ENCODE results near the gene CNNM1. TPM values are rescaled to one million over a fixed set of nuclear protein-coding genes. Genes with fewer than 3 reads are reported as not detected.

The CNNM1 gene
- total RNA-seq, 2 donors from 2014 or later = 0.19 to 0.24 TPM

- intact Hi-C loops (cut with DNase I) = loop anchor here (10.0 kb wide), 1 partner anchor 183 kb away; no protein-coding TSS in a partner anchor
- DNase-seq (ENCODE audit: low spot score) = no peak
These were observed 102.9 kb downstream of the CNNM1 start for GRCh38 chr10:99432047-99432446.

- DNase-seq (ENCODE audit: low spot score) = no peak
- intact Hi-C loops (cut with DNase I) = loop anchor here (10.0 kb wide), 1 partner anchor 182 kb away; no protein-coding TSS in a partner anchor
These were observed 103.7 kb downstream of the CNNM1 start for GRCh38 chr10:99432881-99433280.

- no peak for DNase-seq (ENCODE audit: low spot score)
- intact Hi-C loops (cut with DNase I) = loop anchor here (10.0 kb wide), 1 partner anchor 181 kb away; no protein-coding TSS in a partner anchor
These were observed 104.3 kb downstream of the CNNM1 start for GRCh38 chr10:99433378-99434020.

- intact Hi-C loops (cut with DNase I) = loop anchor here (10.0 kb wide), 1 partner anchor 179 kb away; no protein-coding TSS in a partner anchor
- DNase-seq (ENCODE audit: low spot score) = no peak
These were observed 107.0 kb downstream of the CNNM1 start for GRCh38 chr10:99435986-99436638.

- no peak for DNase-seq (ENCODE audit: low spot score)
- intact Hi-C loops (cut with DNase I) = loop anchor here (10.0 kb wide), 1 partner anchor 176 kb away; no protein-coding TSS in a partner anchor
These were observed 109.7 kb downstream of the CNNM1 start for GRCh38 chr10:99438890-99439289.

GRCh38 chr10:99442394-99442793 is 113.2 kb downstream of the CNNM1 start:
- intact Hi-C loops (cut with DNase I) = no loop called here
- DNase-seq (ENCODE audit: low spot score) = no peak

GRCh38 chr10:99443500-99443899 is 114.3 kb downstream of the CNNM1 start:
- DNase-seq (ENCODE audit: low spot score) = no peak
- intact Hi-C loops (cut with DNase I) = no loop called here

Other genes with a start within 250 kb of the CNNM1 start
- gene HPSE2, start 93.5 kb upstream of the CNNM1 start, total RNA-seq = under 1 TPM in 1 of 2 donors, not detected in 1; 0.14 TPM
- gene GOT1, start 101.3 kb downstream of the CNNM1 start, total RNA-seq = 10 to 100 TPM; 13.2 to 13.4 TPM
- gene NKX2-3, start 203.6 kb downstream of the CNNM1 start, total RNA-seq = not detected

All from posterior vena cava (tissue), 2 donors.